Testis (tissue), 3 donors: Measurements from ENCODE around the gene NELFA. TPM values are rescaled to one million over a fixed set of nuclear protein-coding genes. Genes with fewer than 3 reads are reported as not detected.

Source experiments
- DNase-seq: peaks from one replicate; pipeline ENCODE4 v3.0.0-alpha.2; 2019
- H3K27ac ChIP-seq, 2 donors: fragments of 200-600 bp; sonication (generic); one replicate each; pipeline ENCODE4 v1.5.1; 2019
- H3K27me3 ChIP-seq: fragments of 200-600 bp; sonication (generic); one replicate; pipeline ENCODE4 v1.5.1; 2019
- H3K36me3 ChIP-seq: fragments of 200-600 bp; sonication (generic); one replicate; pipeline ENCODE4 v1.5.1; 2017; ENCODE audit warnings: low read depth; ENCODE audit errors: missing control alignments
- H3K4me1 ChIP-seq: fragments of 200-600 bp; sonication (generic); one replicate; pipeline ENCODE4 v1.5.1; 2019
- H3K4me3 ChIP-seq, 2 donors: fragments of 200-600 bp; sonication (generic); one replicate each; pipeline ENCODE4 v1.5.1; 2017 to 2019
- H3K9me3 ChIP-seq: fragments of 200-600 bp; sonication (generic); one replicate; pipeline ENCODE4 v1.5.1; 2017
- POLR2A ChIP-seq: fragments of 450-650 bp; IDR thresholded peaks from one replicate; pipeline ENCODE4 v1.6.1; 2017; ENCODE audit warnings: antibody characterized with exemption, mild to moderate bottlenecking, moderate library complexity
- WGBS, 2 donors: methylation state at CpG; one replicate each; pipeline ENCODE4 v1.1.5; 2018; 5-methylcytosine and 5-hydroxymethylcytosine counted together
- intact Hi-C: fragments of 100-400 bp; cut with DNase I; formaldehyde crosslinking; loops from one replicate; pipeline ENCODE4 v1.15.1; 2023; ENCODE audit warnings: low total_unique reads
- polyA plus RNA-seq: library from polyadenylated mRNA; stranded (reverse); fragments of 350-450 nt; fragmentation: Illumina TruSeq; extraction: RNeasy Lipid Tissue Mini Kit (QIAGEN cat#74804); gene quantifications from one replicate; pipeline ENCODE4 v1.2.3, GENCODE V29; 2014; ENCODE audit warnings: low read depth, low replicate concordance; ENCODE audit not compliant: insufficient read depth
- total RNA-seq, 2 donors: library from RNA; depleted of rRNA; stranded (reverse); fragments of >200 nt; gene quantifications; one replicate each; pipeline ENCODE4 v1.2.3, GENCODE V29; 2016
- TF ChIP-seq, protein P1 (sequence below), 3 experiments: fragments of 450-650 bp in 2 of 3; fragments of 200-600 bp in 1 of 3; sonication (generic) in 1 of 3; IDR thresholded peaks; one replicate each; pipeline ENCODE4 v1.5.1; 2016 to 2019; ENCODE audit warnings: antibody characterized with exemption in 3 of 3, mild to moderate bottlenecking in 2 of 3, moderate library complexity in 1 of 3

The NELFA gene
- total and polyA plus RNA-seq, 3 donors from 2014 or later: 61.0 to 77.9 (median 72.5) TPM

DNA sequence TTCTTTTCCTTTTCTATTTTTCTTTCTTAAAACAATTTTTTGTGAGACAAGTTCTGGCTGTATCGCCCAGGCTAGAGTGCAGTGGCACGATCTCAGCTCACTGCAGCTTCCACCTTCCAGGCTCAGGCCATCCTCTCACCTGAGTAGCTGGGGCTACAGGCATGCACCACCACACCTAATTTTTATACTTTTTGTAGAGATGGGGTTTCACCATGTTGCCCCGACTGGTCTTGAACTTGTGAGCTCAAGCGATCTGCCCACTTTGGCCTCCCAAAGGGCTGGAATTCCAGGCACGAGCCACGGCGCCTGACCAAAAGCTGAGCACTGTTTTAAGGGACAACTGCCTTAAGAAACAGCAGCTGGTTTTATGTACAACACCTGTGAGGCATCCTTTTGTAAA, 41.0 kb upstream of the NELFA start:
- Histone ChIP-seq H3K36me3 (no peaks in the 10 kb centered on the region), H3K9me3 (no peaks in the 10 kb centered on the region), H3K4me3 (no peak overlapping the region), H3K27ac (no peak overlapping the region), H3K27me3 (no peaks in the 10 kb centered on the region), H3K4me1 (no peaks in the 10 kb centered on the region)
- no peak for TF ChIP-seq POLR2A
- TF ChIP-seq, protein P1, sequence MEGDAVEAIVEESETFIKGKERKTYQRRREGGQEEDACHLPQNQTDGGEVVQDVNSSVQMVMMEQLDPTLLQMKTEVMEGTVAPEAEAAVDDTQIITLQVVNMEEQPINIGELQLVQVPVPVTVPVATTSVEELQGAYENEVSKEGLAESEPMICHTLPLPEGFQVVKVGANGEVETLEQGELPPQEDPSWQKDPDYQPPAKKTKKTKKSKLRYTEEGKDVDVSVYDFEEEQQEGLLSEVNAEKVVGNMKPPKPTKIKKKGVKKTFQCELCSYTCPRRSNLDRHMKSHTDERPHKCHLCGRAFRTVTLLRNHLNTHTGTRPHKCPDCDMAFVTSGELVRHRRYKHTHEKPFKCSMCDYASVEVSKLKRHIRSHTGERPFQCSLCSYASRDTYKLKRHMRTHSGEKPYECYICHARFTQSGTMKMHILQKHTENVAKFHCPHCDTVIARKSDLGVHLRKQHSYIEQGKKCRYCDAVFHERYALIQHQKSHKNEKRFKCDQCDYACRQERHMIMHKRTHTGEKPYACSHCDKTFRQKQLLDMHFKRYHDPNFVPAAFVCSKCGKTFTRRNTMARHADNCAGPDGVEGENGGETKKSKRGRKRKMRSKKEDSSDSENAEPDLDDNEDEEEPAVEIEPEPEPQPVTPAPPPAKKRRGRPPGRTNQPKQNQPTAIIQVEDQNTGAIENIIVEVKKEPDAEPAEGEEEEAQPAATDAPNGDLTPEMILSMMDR (IDR thresholded peaks at IDR 0.05): no peak
- WGBS, 2 donors: 91 to 95% methylated on average over 7 of the region's 7 CpGs
- DNase-seq: no peak
- intact Hi-C loops: no loop called here

DNA sequence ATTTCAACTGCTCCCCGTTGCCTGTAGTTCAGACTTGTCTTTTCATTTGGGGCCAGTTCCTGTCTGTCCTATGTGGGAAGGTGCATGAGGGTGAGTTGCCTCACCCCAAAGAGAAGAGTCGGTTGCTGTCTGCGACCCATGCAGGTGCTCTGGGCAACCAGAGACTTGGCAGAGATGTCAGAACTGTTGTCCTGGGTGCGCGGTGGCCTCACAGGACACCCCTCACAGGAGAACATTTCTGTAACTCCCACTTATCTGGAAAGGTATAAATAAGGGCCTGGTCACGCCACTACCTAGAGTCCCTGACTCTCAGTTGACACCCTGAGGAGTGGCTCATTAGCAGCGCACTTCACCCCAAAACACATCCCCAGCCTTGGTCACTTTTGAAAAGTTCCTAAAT, 40.6 kb upstream of the NELFA start:
- 90 to 95% methylated on average over 7 of the region's 7 CpGs for WGBS, 2 donors
- no peak for TF ChIP-seq POLR2A
- TF ChIP-seq, protein P1 (IDR thresholded peaks at IDR 0.05): no peak
- H3K9me3 ChIP-seq: no peaks in the 10 kb centered on the region
- intact Hi-C loops: no loop called here
- H3K27me3 ChIP-seq: no peaks in the 10 kb centered on the region
- H3K4me1 ChIP-seq: no peaks in the 10 kb centered on the region
- H3K36me3 ChIP-seq: no peaks in the 10 kb centered on the region
- no peak for DNase-seq
- H3K4me3 ChIP-seq: no peak overlapping the region
- no peak overlapping the region for H3K27ac ChIP-seq

DNA sequence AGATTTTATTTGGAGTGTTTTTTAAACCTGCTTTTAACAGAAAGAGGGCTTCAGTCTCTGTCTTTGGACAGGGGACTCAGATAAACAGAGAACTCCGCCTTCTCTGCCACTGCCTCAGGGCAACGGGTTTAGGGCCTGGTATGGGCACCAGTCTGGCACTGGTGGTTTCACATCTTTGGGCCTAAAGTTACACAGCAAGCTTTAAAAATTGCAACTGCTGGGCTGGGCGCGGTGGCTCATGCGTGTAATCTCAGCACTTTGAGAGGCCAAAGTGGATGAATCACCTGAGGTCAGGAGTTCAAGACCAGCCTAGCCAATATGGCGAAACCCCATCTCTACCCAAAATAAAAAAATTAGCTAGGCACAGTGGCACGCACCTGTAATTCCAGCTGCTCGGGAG, 40.1 kb upstream of the NELFA start:
- no peak for DNase-seq
- intact Hi-C loops: no loop called here
- Histone ChIP-seq H3K4me3 (no peak overlapping the region), H3K36me3 (no peaks in the 10 kb centered on the region), H3K9me3 (no peaks in the 10 kb centered on the region), H3K27me3 (no peaks in the 10 kb centered on the region), H3K4me1 (peaks cover under 1% of the 10 kb centered on the region), H3K27ac (no peak overlapping the region)
- whole genome bisulfite sequencing, 2 donors: 87 to 93% methylated on average over 8 of the region's 8 CpGs
- TF ChIP-seq, protein P1 (IDR thresholded peaks at IDR 0.05): no peak
- no peak for TF ChIP-seq POLR2A

DNA sequence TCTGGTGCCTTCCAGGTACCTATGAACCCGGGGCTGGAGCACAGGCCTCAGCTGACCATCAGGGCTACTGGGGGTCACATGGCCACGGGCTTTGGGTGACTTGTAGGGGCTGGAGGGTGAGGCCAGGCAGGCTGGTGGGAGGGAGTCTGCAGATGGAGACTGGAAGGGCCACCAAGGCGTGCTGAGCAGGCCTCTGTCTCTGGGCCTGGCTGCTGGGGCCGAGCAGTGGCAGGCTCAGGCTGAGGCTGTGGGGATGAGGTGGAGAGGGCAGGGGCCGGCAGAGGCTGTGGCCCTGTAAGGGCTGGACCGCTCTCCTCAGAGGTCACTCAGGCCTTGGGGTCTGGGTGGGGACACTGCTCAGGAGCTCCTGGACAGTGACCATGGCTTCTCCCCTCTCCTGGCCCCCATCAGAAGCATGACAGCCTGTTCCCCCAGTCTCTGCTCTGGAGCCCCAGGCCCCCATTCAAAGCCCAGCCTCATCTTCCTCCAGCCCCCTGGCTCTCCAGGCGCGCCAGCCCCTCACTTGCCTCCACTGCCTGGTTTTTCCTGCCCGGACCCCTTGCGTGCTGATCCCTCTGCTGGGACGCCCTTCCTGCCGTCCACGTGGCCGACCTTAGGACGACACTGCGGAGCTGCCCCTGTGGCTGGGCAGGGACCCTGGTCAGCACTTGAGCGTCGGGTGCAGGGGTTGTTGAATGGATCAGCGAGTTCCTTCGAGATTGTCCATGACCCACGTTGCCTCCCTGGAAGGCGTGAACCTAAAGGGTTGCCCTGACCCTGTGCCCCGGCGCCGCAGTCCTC, 39.2 kb upstream of the NELFA start:
- intact Hi-C loops: no loop called here
- Histone ChIP-seq H3K4me3 (peak overlapping the region in 1 of 2 donors; percentile 43), H3K9me3 (no peaks in the 10 kb centered on the region), H3K36me3 (no peaks in the 10 kb centered on the region), H3K27me3 (no peaks in the 10 kb centered on the region), H3K4me1 (peaks cover 9% of the 10 kb centered on the region), H3K27ac (no peak overlapping the region)
- TF ChIP-seq, protein P1 (IDR thresholded peaks at IDR 0.05): no peak
- no peak for TF ChIP-seq POLR2A
- no peak for DNase-seq
- 83 to 88% methylated on average over 21 to 25 of the region's 25 CpGs for WGBS, 2 donors
